Prostate gland (tissue), 2 donors: ENCODE results near the gene SLC22A17.

ENCODE experiments used
- CTCF ChIP-seq, 4 experiments: fragments of 200-600 bp in 2 of 4; fragments of 450-650 bp in 2 of 4; sonication (generic) in 2 of 4; IDR thresholded peaks; 1 replicate in 3 of 4; 2 replicates in 1 of 4; pipeline ENCODE4 v1.5.1; 2016 to 2019; ENCODE audit warnings: antibody characterized with exemption in 4 of 4, mild to moderate bottlenecking in 2 of 4, moderate library complexity in 2 of 4
- POLR2A ChIP-seq: fragments of 450-650 bp; IDR thresholded peaks from one replicate; pipeline ENCODE4 v1.6.1; 2016; ENCODE audit warnings: antibody characterized with exemption, mild to moderate bottlenecking

GRCh38 chr14:23299211-23299957, 53.3 kb downstream of the SLC22A17 start:
- TF ChIP-seq CTCF (IDR thresholded peaks at IDR 0.05) (no peak), POLR2A (no peak)
